Brain pericyte (primary cell): ENCODE data around the gene CCNF.
"Not testable (repeated sequence)": the region's sequence is repeated elsewhere in the genome, so short reads cannot be mapped to it uniquely, and the experiment has no call there.

ENCODE experiments used
- DNase-seq: peaks from one replicate; pipeline ENCODE4 v3.0.0-alpha.2; 2012; ENCODE audit warnings: low read depth, low spot score

The CCNF gene

GRCh38 chr16:2429034-2429770 is at the start of gene CCNF:
TSS of gene CCNF (plus strand) at chr16:2429447. CDS start at chr16:2429482, 35 bp downstream.
- peak; percentile 75 for DNase-seq

- DNase-seq = no peak
Measured at GRCh38 chr16:2383501-2383900, 45.7 kb upstream of the CCNF start.

GRCh38 chr16:2384426-2384825 is 44.8 kb upstream of the CCNF start:
- no peak for DNase-seq

- no peak for DNase-seq
Measured at GRCh38 chr16:2385190-2385836, 43.9 kb upstream of the CCNF start.

GRCh38 chr16:2385982-2386381 is 43.3 kb upstream of the CCNF start:
- not testable (repeated sequence) for DNase-seq

GRCh38 chr16:2386990-2387389 is 42.3 kb upstream of the CCNF start:
- DNase-seq = no peak

GRCh38 chr16:2388139-2388874 is 40.9 kb upstream of the CCNF start:
- DNase-seq = no peak

- DNase-seq = peak; percentile 51
Measured at GRCh38 chr16:2388875-2389433, 40.3 kb upstream of the CCNF start.

GRCh38 chr16:2392025-2392424 is 37.2 kb upstream of the CCNF start:
- DNase-seq = no peak

GRCh38 chr16:2398520-2398919 is 30.7 kb upstream of the CCNF start:
- no peak for DNase-seq

- no peak for DNase-seq
Measured at GRCh38 chr16:2404099-2404498, 25.1 kb upstream of the CCNF start.

GRCh38 chr16:2415085-2415484 is 14.2 kb upstream of the CCNF start:
- DNase-seq = no peak

- no peak for DNase-seq
Measured at GRCh38 chr16:2420035-2420434, 9.2 kb upstream of the CCNF start.

GRCh38 chr16:2422123-2422867 is 7.0 kb upstream of the CCNF start:
- no peak for DNase-seq

- no peak for DNase-seq
Measured at GRCh38 chr16:2424061-2425007, 4.9 kb upstream of the CCNF start.

GRCh38 chr16:2425008-2425518 is 4.2 kb upstream of the CCNF start:
- no peak for DNase-seq

- no peak for DNase-seq
Measured at GRCh38 chr16:2425825-2426430, 3.3 kb upstream of the CCNF start.

GRCh38 chr16:2426941-2427361 is 2.3 kb upstream of the CCNF start:
- no peak for DNase-seq

- DNase-seq = no peak
Measured at GRCh38 chr16:2427526-2427925, 1.7 kb upstream of the CCNF start.
